Tibial artery (tissue), 4 donors: ENCODE data around the gene ZFAND2A.
A peak's percentile ranks its signal among the peaks of the same experiment; 100 is the strongest.

Experiments
- DNase-seq, 2 donors: peaks; one replicate each; pipeline ENCODE4 v3.0.0-alpha.2; 2019
- H3K27ac ChIP-seq, 2 donors: fragments of 200-600 bp; sonication (generic) in 1 of 2; 1 replicate in 1 of 2; 2 replicates in 1 of 2; pipeline ENCODE4 v1.5.1; 2018 to 2019; ENCODE audit warnings: mild to moderate bottlenecking in 1 of 2
- H3K27me3 ChIP-seq, 2 donors: fragments of 200-600 bp; sonication (generic) in 1 of 2; one replicate each; pipeline versions ENCODE4 v1.5.1 to v1.6.0; 2016 to 2019
- H3K36me3 ChIP-seq, 3 donors: fragments of 200-600 bp; sonication (generic) in 2 of 3; one replicate each; pipeline ENCODE4 v1.5.1; 2016 to 2019; ENCODE audit warnings: mild to moderate bottlenecking in 2 of 3
- H3K4me1 ChIP-seq, 4 donors: fragments of 200-600 bp; sonication (generic) in 2 of 4; 1 replicate in 3 of 4; 2 replicates in 1 of 4; pipeline ENCODE4 v1.5.1; 2016 to 2019
- H3K4me3 ChIP-seq, 2 donors: fragments of 200-600 bp; sonication (generic) in 1 of 2; 1 replicate in 1 of 2; 2 replicates in 1 of 2; pipeline ENCODE4 v1.5.1; 2018 to 2019; ENCODE audit warnings: mild to moderate bottlenecking in 2 of 2
- H3K9me3 ChIP-seq, 3 donors: fragments of 200-600 bp; sonication (generic) in 1 of 3; one replicate each; pipeline ENCODE4 v1.5.1; 2016 to 2019
- CTCF ChIP-seq, 2 experiments: fragments of 200-600 bp in 1 of 2; fragments of 450-650 bp in 1 of 2; IDR thresholded peaks; one replicate each; pipeline ENCODE4 v1.5.1; 2017 to 2019; ENCODE audit warnings: antibody characterized with exemption in 2 of 2, mild to moderate bottlenecking in 1 of 2, moderate library complexity in 1 of 2
- intact Hi-C: fragments of 100-400 bp; cut with DNase I; formaldehyde crosslinking; loops from one replicate; pipeline ENCODE4 v1.15.0; 2023; ENCODE audit warnings: low total_unique reads

Gene ZFAND2A

GRCh38 chr7:1176891-1177373 lies 16.9 kb upstream of the ZFAND2A start:
- intact Hi-C loops = no loop called here

GRCh38 chr7:1175967-1176851 lies 16.2 kb upstream of the ZFAND2A start:
- peak; percentile 76 to 87 for DNase-seq
- TF ChIP-seq CTCF (IDR thresholded peaks at IDR 0.05) = peak; percentile 73 to 89
- Histone ChIP-seq H3K9me3 (no peaks in the 10 kb centered on the region), H3K36me3 (no peaks in the 10 kb centered on the region), H3K27me3 (peaks cover 0 to 32% of the 10 kb centered on the region in 2 donors), H3K27ac (no peak overlapping the region), H3K4me3 (peak overlapping the region; percentile 18 to 32), H3K4me1 (peaks cover 0 to 9% (median 7%) of the 10 kb centered on the region in 4 donors)
- intact Hi-C loops = no loop called here

More at GRCh38 chr7:1176891-1177373, 16.9 kb upstream of the ZFAND2A start:
- Histone ChIP-seq H3K4me3 (no peak overlapping the region), H3K27me3 (peaks cover 0 to 38% of the 10 kb centered on the region in 2 donors), H3K9me3 (no peaks in the 10 kb centered on the region), H3K4me1 (peaks cover 0 to 9% (median 7%) of the 10 kb centered on the region in 4 donors), H3K36me3 (no peaks in the 10 kb centered on the region), H3K27ac (no peak overlapping the region)
- DNase-seq = peak; percentile 45 to 78
- peak; percentile 31 to 41 for TF ChIP-seq CTCF (IDR thresholded peaks at IDR 0.05)

- Histone ChIP-seq H3K4me3 (peak overlapping the region; percentile 18 to 32), H3K27me3 (peaks cover 0 to 26% of the 10 kb centered on the region in 2 donors), H3K36me3 (no peaks in the 10 kb centered on the region), H3K9me3 (no peaks in the 10 kb centered on the region), H3K27ac (no peak overlapping the region), H3K4me1 (peaks cover 0 to 9% (median 7%) of the 10 kb centered on the region in 4 donors)
- TF ChIP-seq CTCF (IDR thresholded peaks at IDR 0.05) = no peak
- no peak for DNase-seq
- intact Hi-C loops = no loop called here
Observed at GRCh38 chr7:1175597-1175966, 15.6 kb upstream of the ZFAND2A start.

- intact Hi-C loops = no loop called here
- no peak for DNase-seq
- peaks cover 0 to 9% (median 8%) of the 10 kb centered on the region in 4 donors for H3K4me1 ChIP-seq
- no peaks in the 10 kb centered on the region for H3K9me3 ChIP-seq
- H3K27ac ChIP-seq = no peak overlapping the region
- H3K36me3 ChIP-seq = no peaks in the 10 kb centered on the region
- H3K27me3 ChIP-seq = peaks cover 0 to 20% of the 10 kb centered on the region in 2 donors
- no peak overlapping the region for H3K4me3 ChIP-seq
- no peak for TF ChIP-seq CTCF (IDR thresholded peaks at IDR 0.05)
Observed at GRCh38 chr7:1174881-1175596, 15.0 kb upstream of the ZFAND2A start.

GRCh38 chr7:1174002-1174401 lies 14.0 kb upstream of the ZFAND2A start:
- Histone ChIP-seq H3K4me3 (no peak overlapping the region), H3K27me3 (peaks cover 0 to 10% of the 10 kb centered on the region in 2 donors), H3K4me1 (peaks cover 0 to 20% (median 12%) of the 10 kb centered on the region in 4 donors), H3K9me3 (no peaks in the 10 kb centered on the region), H3K27ac (no peak overlapping the region), H3K36me3 (no peaks in the 10 kb centered on the region)
- intact Hi-C loops = no loop called here
- DNase-seq = no peak
- TF ChIP-seq CTCF (IDR thresholded peaks at IDR 0.05) = no peak
